ENCODE measurements around the gene NDUFA12. TPM values are rescaled to one million over a fixed set of nuclear protein-coding genes. Genes with fewer than 3 reads are reported as not detected.

The NDUFA12 gene
- total and polyA plus RNA-seq, 2 of the 13 experiments (the other 11 are each of a cell fraction or from before 2014, with no cell fraction given): 101 to 173 TPM

GRCh38 chr12:94962670-94963069, 40.8 kb downstream of the NDUFA12 start:
- Histone ChIP-seq H3K4me2 (ENCODE audit: low read depth, low read length) (no peak overlapping the region), H3K79me2 (ENCODE audit: insufficient read depth, low read length) (no peaks in the 10 kb centered on the region), H3K4me3 (replicated peaks in 1 of 3; ENCODE audit: insufficient read depth in 1 of 3, low read depth in 2 of 3, low read length in 3 of 3) (no peak overlapping the region), H3K9ac (ENCODE audit: insufficient read depth, low read depth, low read length) (no peak overlapping the region), H3K9me3 (ENCODE audit: low read length) (no peaks in the 10 kb centered on the region), H3K27me3 (ENCODE audit: control insufficient read depth in 1 of 2, insufficient read depth in 2 of 2, low read length in 2 of 2) (no peaks in the 10 kb centered on the region; a peak in 1 of 5 replicates), H4K20me1 (ENCODE audit: insufficient read depth, low read length) (no peaks in the 10 kb centered on the region), H3K36me3 (replicated peaks in 1 of 2; ENCODE audit: control insufficient read depth in 1 of 2, insufficient read depth in 2 of 2, low read length in 2 of 2) (no peaks in the 10 kb centered on the region), H2AFZ (ENCODE audit: low read length) (no peak overlapping the region), H3K27ac (ENCODE audit: extremely low read length, insufficient read depth, low read length) (no peak overlapping the region), H3K4me1 (ENCODE audit: insufficient read depth, low read length) (no peaks in the 10 kb centered on the region)
- FAIRE-seq (no peak), DNase-seq (ENCODE audit: low spot score) (no peak), ATAC-seq (no peak)
- CTCF ChIA-PET (ENCODE audit: low intra/inter-chr PET ratio, low total read pairs): no interaction called here
- 91% methylated on average over 3 of the region's 3 CpGs for WGBS (ENCODE audit: low lambda C conversion rate)
- intact Hi-C loops (cut with micrococcal nuclease; ENCODE audit: unreplicated experiment) (no loop called here), in situ Hi-C loops (cut with HindIII; ENCODE audit: extremely low pct_ligation_motif_present, low pct_unique_long_range_greater_than_20kb) (no loop called here)
- POLR2A ChIA-PET: no interaction called here
- no TSS peak for BruUV-seq (replicated peaks)
- TF ChIP-seq, protein P1, sequence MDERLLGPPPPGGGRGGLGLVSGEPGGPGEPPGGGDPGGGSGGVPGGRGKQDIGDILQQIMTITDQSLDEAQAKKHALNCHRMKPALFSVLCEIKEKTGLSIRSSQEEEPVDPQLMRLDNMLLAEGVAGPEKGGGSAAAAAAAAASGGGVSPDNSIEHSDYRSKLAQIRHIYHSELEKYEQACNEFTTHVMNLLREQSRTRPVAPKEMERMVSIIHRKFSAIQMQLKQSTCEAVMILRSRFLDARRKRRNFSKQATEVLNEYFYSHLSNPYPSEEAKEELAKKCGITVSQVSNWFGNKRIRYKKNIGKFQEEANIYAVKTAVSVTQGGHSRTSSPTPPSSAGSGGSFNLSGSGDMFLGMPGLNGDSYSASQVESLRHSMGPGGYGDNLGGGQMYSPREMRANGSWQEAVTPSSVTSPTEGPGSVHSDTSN (CRISPR knock-in tag; IDR thresholded peaks at IDR 0.05): no peak
- TF ChIP-seq ZNF790 (CRISPR knock-in tag; IDR thresholded peaks at IDR 0.05; ENCODE audit: borderline replicate concordance) (no peak), PCBP2 (optimal IDR thresholded peaks at IDR 0.05; ENCODE audit: low read depth, low read length, poor library complexity, severe bottlenecking) (no peak), MTA3 (CRISPR knock-in tag; IDR thresholded peaks at IDR 0.05) (no peak), ZNF615 (CRISPR knock-in tag; IDR thresholded peaks at IDR 0.05; ENCODE audit: borderline replicate concordance) (no peak), ZHX1 (CRISPR knock-in tag; IDR thresholded peaks at IDR 0.05; ENCODE audit: low read depth) (no peak), NCOR1 (IDR thresholded peaks at IDR 0.05; ENCODE audit: borderline replicate concordance, low read length) (no peak), SETDB1 (CRISPR knock-in tag; IDR thresholded peaks at IDR 0.05; ENCODE audit: borderline replicate concordance) (no peak), TEAD2 (CRISPR knock-in tag; IDR thresholded peaks at IDR 0.05) (no peak), ZNF546 (CRISPR knock-in tag; conservative IDR thresholded peaks at IDR 0.05) (no peak), TARDBP (CRISPR knock-in tag; IDR thresholded peaks at IDR 0.05) (no peak), HOXA7 (CRISPR knock-in tag; IDR thresholded peaks at IDR 0.05) (no peak), NFE2L2 (IDR thresholded peaks at IDR 0.05; ENCODE audit: low read length) (no peak)
- TF ChIP-seq, protein P2, sequence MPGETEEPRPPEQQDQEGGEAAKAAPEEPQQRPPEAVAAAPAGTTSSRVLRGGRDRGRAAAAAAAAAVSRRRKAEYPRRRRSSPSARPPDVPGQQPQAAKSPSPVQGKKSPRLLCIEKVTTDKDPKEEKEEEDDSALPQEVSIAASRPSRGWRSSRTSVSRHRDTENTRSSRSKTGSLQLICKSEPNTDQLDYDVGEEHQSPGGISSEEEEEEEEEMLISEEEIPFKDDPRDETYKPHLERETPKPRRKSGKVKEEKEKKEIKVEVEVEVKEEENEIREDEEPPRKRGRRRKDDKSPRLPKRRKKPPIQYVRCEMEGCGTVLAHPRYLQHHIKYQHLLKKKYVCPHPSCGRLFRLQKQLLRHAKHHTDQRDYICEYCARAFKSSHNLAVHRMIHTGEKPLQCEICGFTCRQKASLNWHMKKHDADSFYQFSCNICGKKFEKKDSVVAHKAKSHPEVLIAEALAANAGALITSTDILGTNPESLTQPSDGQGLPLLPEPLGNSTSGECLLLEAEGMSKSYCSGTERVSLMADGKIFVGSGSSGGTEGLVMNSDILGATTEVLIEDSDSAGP (CRISPR knock-in tag; IDR thresholded peaks at IDR 0.05; ENCODE audit: borderline replicate concordance): no peak
- TF ChIP-seq, protein P3, sequence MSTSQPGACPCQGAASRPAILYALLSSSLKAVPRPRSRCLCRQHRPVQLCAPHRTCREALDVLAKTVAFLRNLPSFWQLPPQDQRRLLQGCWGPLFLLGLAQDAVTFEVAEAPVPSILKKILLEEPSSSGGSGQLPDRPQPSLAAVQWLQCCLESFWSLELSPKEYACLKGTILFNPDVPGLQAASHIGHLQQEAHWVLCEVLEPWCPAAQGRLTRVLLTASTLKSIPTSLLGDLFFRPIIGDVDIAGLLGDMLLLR (CRISPR knock-in tag; IDR thresholded peaks at IDR 0.05): no peak
